GM18951 (cell line): Measurements from ENCODE around the gene B3GALT5.

Source experiments
- POLR2A ChIP-seq: IDR thresholded peaks from 4 replicates; pipeline ENCODE4 v1.6.1; 2011; ENCODE audit warnings: mild to moderate bottlenecking; ENCODE audit not compliant: insufficient read length, insufficient read depth; ENCODE audit errors: extremely low read depth
- in situ Hi-C: fragments of 300-500 bp; cut with MboI; formaldehyde crosslinking; loops from one replicate; pipeline ENCODE4 v1.12.0; 2022; ENCODE audit warnings: low sequenced_read_pairs, mixed read lengths, inconsistent platforms; ENCODE audit not compliant: unreplicated experiment

Gene B3GALT5

GRCh38 chr21:39641827-39642450 lies 29.2 kb downstream of the B3GALT5 start:
- in situ Hi-C loops = no loop called here
- no peak for TF ChIP-seq POLR2A

GRCh38 chr21:39644062-39644560 lies 31.4 kb downstream of the B3GALT5 start:
- in situ Hi-C loops = no loop called here
- no peak for TF ChIP-seq POLR2A

- TF ChIP-seq POLR2A = no peak
- in situ Hi-C loops = no loop called here
Observed at GRCh38 chr21:39645331-39645730, 32.6 kb downstream of the B3GALT5 start.

- no peak for TF ChIP-seq POLR2A
- in situ Hi-C loops = no loop called here
Observed at GRCh38 chr21:39647476-39647875, 34.7 kb downstream of the B3GALT5 start.

DNA sequence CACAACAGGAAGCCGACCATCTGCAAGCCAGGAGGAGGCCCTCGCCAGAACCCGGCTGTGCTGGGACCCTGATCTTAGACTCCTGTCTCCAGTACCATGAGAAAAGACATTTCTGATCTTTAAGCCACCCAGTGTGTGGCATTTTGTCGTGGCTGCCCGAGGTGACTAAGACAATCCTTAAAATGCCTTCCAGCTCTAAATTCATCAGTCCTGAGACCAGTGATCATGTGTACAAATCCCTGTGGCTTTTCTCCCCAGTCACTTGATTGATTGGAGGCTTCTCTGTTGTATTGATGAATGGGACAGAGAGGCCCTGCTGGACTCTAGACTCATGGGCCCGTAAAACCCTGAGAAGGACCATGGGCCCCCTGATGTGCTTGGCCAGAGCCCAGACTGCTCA lies 36.1 kb downstream of the B3GALT5 start:
- no peak for TF ChIP-seq POLR2A
- in situ Hi-C loops = no loop called here

DNA sequence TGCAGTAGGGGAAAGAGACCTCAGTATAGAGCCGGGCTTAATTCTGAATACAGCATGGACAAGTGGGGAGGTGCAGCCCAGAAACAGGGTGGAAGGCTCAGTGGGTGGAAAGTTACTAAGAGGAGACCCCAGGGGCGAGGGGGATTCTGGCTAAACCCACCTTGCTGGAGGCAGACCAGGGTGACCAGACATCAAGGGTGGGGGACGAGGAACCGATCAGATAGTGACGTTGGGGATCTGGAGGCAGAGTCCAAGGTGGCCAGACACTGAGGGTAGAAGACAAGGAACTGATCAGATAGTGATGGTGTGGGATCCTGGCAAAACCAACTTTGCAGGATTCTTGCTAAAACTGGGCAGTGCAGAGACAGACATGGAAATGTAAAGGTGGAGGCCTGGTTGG lies 36.8 kb downstream of the B3GALT5 start:
- no peak for TF ChIP-seq POLR2A
- in situ Hi-C loops = no loop called here

- in situ Hi-C loops = no loop called here
- TF ChIP-seq POLR2A = no peak
Observed at GRCh38 chr21:39650306-39650705, 37.6 kb downstream of the B3GALT5 start.

DNA sequence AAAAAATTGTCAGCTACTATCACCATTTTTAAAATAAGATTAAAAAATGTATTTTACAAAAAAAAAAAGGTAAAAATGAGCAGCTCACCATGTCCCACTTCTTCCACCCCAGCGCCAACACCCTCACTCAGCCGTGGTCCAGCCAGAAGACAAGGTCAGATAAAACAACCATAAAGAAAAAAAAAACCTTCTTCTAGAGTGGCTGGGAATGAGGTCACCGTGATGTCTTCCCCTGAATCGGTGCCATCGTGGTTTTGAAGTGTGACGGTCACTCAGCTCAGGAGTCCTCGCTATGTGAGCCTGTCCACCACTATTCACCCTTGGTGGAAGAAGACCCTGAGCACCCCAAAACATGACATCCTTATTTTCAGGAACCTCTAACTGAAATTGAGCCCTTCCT lies 38.1 kb downstream of the B3GALT5 start:
- in situ Hi-C loops = no loop called here
- TF ChIP-seq POLR2A = no peak

DNA sequence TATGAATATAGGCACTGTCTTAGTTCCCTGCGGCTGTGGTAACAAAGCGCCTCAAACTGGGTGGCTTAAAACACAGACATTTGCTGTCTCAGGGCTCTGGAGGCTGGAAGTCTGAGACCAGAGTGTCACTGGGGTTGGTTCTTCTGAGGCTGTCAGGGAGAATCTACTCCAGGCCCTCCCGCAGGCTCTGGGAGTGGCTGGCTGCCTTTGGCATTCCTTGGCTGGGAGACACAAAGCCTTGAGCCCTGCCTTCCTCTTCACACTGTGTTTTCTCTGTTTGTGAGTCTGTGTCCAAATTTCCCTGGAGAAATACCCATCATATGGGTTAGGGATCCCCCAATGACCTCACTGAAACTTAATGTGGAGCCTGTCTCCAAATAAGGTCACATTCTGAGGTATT lies 38.5 kb downstream of the B3GALT5 start:
- in situ Hi-C loops = no loop called here
- no peak for TF ChIP-seq POLR2A

GRCh38 chr21:39654951-39655350 lies 42.2 kb downstream of the B3GALT5 start:
- TF ChIP-seq POLR2A = no peak
- in situ Hi-C loops = no loop called here

GRCh38 chr21:39655589-39655988 lies 42.8 kb downstream of the B3GALT5 start:
- TF ChIP-seq POLR2A = no peak
- in situ Hi-C loops = no loop called here

- in situ Hi-C loops = no loop called here
- TF ChIP-seq POLR2A = no peak
Observed at GRCh38 chr21:39656209-39656608, 43.5 kb downstream of the B3GALT5 start.

GRCh38 chr21:39657091-39657689 lies 44.5 kb downstream of the B3GALT5 start:
- TF ChIP-seq POLR2A = no peak
- in situ Hi-C loops = no loop called here

DNA sequence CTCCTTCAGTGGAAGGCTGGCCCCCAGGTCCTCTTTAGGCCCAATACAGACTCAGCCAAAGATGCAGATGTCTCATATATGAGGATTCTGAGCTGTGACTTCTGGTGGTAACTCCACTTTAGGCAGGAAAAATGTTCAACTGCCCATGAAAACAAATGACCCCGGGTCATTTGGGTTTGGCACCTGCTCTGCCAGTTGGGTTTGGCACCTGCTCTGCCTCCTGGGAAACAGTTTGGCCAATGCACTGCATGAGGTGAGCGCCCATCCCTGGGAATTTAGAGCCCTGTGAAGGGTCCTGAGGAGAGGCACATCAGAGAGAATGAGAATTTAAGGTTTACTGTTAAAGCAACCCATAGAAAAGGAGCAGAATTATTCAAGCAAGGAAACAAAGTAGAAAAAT lies 45.3 kb downstream of the B3GALT5 start:
- TF ChIP-seq POLR2A = no peak
- in situ Hi-C loops = no loop called here

- in situ Hi-C loops = no loop called here
- no peak for TF ChIP-seq POLR2A
Observed at GRCh38 chr21:39659070-39659815, 46.5 kb downstream of the B3GALT5 start.
